Epithelial cell of esophagus (primary cell): ENCODE results near the gene PSRC1.

Experiments
- DNase-seq: peaks from one replicate; pipeline ENCODE4 v3.0.0; 2010; ENCODE audit warnings: low read depth
- H3K4me3 ChIP-seq: 2 replicates; pipeline ENCODE4 v1.5.1; 2011; ENCODE audit warnings: mild to moderate bottlenecking, low read length, control low read depth
- CTCF ChIP-seq: IDR thresholded peaks from 2 replicates; pipeline ENCODE4 v1.5.1; 2011; ENCODE audit warnings: low read depth, mild to moderate bottlenecking, low read length, control low read depth, inconsistent platforms; ENCODE audit not compliant: insufficient read depth; ENCODE audit errors: missing control alignments

PSRC1 gene

GRCh38 chr1:109256085-109256484 is 26.9 kb downstream of the PSRC1 start:
- no peak for DNase-seq
- H3K4me3 ChIP-seq, result no peak overlapping the region
- TF ChIP-seq CTCF, result no peak

- peak overlapping the region; percentile 47 for H3K4me3 ChIP-seq
- no peak for DNase-seq
- no peak for TF ChIP-seq CTCF
These were observed 27.3 kb downstream of the PSRC1 start for GRCh38 chr1:109255678-109256077.

- TF ChIP-seq CTCF, result peak; percentile 49
- peak; percentile 45 for DNase-seq
- H3K4me3 ChIP-seq, result peak overlapping the region; percentile 47
These were observed 27.8 kb downstream of the PSRC1 start for GRCh38 chr1:109255097-109255651.

GRCh38 chr1:109254621-109255096 is 28.3 kb downstream of the PSRC1 start:
- DNase-seq, result no peak
- peak overlapping the region; percentile 47 for H3K4me3 ChIP-seq
- TF ChIP-seq CTCF, result peak; percentile 22

GRCh38 chr1:109253803-109254620 is 28.9 kb downstream of the PSRC1 start:
- H3K4me3 ChIP-seq, result peak overlapping the region; percentile 47

GRCh38 chr1:109252893-109253802 is 29.8 kb downstream of the PSRC1 start:
- H3K4me3 ChIP-seq, result peak overlapping the region; percentile 47
- peak; percentile 57 for DNase-seq

More at GRCh38 chr1:109253803-109254620, 28.9 kb downstream of the PSRC1 start:
- DNase-seq, result no peak
- TF ChIP-seq CTCF, result peak; percentile 2

More at GRCh38 chr1:109252893-109253802, 29.8 kb downstream of the PSRC1 start:
- TF ChIP-seq CTCF, result no peak
